ENCODE results near the gene PTDSS2.
"Not testable (repeated sequence)": the region's sequence is repeated elsewhere in the genome, so short reads cannot be mapped to it uniquely, and the experiment has no call there.

PTDSS2 gene

DNA sequence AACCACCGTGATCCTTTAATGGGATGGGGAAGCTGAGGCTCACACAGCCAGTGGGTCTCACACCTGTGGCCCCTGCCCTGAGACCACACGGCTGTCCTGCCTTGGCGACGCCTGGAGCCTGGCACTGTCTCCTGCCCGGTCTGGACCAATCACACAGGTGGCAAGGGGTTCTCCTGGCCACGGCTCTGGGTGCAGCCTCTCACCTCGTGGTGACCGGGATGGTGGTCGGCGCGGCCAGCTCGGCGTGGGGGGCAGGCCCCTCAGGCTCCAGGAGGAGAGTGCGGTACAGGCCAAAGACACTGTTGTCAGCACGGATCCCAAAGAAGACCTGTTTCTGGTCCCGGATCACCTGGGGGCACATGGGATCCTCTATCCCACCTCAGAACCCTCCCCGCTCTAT is 17.0 kb upstream of the PTDSS2 start:
- DNase-seq (ENCODE audit: low read depth): no peak

DNA sequence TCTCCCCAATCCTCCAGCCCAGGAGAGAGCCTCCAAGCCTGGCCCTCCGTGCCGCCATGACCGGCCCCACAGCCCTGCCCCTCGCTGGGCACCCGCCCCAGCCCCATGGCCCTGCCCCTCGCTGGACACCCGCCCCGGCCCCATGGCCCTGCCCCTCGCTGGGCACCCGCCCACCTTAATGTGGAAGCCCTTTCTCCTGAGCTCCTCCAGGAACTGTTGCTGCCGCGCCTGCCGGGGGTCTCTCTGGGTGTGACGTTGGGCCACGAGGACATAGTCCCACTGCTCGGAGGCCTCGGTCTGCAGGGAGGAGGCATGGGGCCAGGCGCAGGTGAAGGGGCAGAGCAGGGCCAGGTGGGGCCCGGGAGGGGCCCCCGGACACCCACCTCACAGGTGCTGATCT is 16.4 kb upstream of the PTDSS2 start:
- DNase-seq (ENCODE audit: low read depth): no peak

DNA sequence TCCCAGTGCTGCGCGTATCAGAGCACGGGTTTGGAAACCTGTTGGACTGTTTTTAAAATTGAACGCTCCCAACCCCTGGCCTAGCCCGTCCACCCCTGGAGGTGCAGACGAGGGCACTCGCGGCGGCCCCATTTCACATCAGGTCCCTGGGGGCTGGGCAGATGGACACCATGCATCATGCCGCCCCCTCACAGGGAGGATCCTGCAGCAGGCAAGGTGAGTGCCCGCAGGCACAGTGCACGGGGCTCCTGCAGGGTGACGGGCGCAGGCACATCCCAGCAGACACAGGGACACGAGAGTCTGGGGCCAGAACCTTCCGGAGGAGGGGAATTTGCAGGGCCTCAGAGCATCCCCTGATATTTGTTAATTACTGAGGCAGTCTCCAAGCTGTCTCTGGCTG is 15.6 kb upstream of the PTDSS2 start:
- no peak for DNase-seq (ENCODE audit: low read depth)

DNA sequence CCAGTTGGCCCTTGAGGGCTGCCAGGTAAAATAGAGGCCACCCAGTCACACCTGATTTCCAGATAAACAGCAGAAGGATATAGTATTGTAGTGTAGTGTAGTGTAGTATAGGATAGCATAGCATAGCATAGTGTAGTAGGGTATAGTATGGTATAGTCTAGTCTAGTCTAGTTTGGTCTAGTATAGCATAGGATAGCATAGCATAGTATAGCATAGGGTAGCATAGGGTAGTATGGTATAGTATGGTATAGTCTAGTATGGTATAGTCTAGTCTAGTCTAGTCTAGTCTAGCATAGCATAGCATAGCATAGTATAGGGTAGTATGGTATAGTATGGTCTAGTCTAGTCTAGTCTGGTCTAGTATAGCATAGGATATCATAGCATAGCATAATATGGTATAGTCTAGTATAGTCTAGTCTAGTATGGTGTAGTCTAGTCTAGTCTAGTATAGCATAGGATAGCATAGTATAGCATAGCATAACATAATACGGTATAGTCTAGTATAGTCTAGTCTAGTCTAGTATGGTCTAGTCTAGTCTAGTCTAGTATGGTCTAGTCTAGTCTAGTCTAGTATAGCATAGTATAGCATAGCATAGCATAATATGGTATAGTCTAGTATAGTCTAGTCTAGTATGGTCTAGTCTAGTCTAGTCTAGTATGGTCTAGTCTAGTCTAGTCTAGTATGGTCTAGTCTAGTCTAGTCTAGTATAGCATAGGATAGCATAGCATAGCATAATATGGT is 14.9 kb upstream of the PTDSS2 start:
- not testable (repeated sequence) for DNase-seq (ENCODE audit: low read depth)

DNA sequence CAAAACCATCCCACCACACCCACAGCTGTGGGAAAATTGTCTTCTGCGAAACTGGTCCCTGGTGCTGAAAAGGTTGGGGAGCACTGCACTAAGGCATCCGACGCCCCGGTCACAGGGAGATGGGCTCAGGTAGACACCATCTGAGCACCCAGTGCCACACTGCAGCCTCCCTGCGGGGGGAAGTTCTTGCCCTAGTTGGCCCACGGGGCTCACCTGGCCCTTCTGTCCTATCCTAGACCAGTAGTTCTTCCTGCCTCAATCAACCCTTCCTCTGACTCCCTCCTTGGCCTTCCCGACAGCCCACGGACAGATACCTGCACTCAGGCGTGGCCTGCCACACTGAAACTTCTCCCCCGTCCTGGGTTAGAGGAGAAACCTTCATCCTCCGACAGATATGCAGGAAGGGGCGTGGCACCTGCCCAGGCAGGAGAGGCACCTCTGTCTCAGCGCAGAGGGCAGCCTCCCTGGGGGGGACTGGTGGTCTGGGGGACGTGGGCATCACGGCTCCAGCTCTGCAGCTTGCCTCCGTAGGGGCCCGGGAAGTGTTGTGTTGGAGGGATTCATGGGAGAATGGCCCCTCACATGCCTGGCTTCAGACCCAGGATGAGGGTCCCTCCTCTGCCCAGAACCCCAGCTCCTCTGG is 12.7 kb upstream of the PTDSS2 start:
- DNase-seq (ENCODE audit: low read depth): no peak

DNA sequence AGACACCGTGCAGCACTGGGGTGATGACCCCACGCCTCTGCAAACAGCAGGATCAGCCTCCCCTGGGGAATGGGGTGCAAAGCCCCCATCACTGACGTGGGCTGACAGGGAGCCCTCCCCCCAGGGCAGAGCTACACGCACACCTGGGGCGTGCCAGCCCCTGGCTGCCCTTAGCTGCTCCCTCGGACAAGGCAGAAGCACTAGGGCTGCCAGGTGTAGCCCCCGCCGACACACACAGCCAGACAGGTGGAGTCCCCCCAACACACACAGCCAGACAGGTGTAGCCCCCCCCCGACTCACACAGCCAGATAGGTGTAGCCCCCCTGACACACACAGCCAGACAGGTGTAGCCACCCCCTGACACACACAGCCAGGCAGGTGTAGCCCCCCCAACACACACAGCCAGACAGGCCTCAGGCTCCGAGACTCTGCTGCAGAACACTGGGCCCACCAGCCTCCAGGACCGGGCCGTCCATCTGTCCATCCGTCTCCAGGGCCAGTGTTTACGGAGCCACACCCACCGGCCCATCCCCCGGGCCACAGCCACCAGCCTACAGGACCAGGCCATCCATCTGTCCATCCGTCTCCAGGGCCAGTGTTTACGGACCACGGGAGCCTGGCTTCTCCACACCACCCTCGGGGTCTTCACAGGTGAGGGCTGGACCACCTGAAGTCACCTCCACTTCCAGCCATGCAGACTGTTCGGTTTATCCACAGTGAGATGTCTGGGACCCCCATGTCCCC is 11.8 kb upstream of the PTDSS2 start:
- DNase-seq (ENCODE audit: low read depth): no peak

DNA sequence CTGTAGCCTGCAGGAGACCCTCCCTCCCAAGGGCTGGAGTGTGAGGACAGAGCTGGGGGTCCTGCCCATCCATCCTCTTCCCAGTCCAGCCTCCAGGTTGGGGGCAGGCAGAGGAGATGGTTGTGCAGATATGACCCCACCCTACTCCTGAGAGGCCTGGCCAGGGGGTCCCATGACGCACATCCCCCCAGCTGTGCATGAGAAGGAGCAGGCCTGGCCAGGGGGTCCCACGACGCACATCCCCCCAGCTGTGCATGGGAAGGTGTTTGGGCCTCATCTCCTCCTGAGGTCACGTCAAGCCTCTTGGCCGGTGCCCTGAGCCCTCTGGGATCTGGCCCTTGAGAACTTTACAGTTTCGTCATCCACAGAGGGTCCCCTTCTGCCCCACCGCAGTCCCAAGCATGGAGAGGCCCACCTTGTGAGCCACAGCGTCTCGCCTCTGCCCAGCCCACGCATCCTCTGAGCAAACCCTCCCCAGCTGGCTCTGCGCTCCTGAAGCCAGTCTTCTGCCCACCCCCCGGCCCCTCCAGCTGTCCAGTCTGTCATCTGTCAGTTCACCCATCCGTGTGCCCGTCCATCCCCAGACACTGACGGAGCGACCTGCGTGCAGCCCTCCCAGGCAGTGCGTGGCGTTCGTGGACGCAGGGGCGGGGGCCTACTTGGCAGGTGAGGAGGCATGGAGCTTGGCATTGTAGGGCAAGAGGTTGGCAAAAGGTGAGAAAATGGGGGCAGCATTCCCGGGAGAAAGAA is 10.6 kb upstream of the PTDSS2 start:
- no peak for DNase-seq (ENCODE audit: low read depth)

DNA sequence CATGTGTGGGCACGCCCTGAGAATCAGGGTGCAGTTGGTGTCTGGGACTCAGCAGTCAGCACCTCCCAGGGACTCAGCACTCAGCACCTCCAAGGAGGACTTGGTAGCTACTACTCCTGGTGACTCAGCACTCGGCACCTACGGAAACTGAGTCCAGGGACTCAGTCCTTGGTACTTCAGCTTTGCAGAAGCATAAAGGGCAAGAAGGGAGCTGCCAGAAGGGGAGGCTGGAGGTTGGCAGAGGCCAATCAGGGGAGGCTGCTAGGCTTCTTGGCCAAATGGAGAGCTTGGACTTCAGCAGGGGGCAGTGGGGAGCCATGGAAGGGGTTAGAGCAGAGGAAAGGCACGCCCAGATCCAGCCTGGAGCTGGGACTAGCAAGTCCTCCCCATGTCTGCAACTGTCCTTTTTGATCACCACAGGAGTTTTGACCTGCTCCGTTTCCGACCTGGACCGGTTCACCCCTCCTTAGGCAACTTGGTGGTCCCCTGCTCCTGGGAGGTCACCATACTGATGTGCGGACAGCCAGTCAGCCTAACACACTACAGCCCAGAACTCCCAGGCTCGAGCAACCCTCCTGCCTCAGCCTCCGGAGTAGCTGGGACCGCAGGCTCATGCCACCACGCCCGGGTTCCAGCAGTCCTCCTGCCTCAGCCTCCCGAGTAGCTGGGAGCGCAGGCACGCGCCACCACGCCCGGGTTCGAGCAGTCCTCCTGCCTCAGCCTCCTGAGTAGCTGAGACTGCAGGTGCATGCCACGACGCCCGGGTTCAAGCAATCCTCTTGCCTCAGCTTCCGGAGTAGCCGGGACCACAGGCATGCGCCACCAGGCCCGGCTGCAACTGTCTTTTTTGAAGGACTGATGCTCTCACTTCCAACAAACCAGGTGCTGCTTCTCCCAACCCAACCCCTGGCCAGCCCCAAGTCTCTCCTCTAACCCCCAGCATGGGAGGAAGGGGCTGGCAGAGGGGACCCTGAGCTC is 9.7 kb upstream of the PTDSS2 start:
- DNase-seq (ENCODE audit: low read depth): no peak

DNA sequence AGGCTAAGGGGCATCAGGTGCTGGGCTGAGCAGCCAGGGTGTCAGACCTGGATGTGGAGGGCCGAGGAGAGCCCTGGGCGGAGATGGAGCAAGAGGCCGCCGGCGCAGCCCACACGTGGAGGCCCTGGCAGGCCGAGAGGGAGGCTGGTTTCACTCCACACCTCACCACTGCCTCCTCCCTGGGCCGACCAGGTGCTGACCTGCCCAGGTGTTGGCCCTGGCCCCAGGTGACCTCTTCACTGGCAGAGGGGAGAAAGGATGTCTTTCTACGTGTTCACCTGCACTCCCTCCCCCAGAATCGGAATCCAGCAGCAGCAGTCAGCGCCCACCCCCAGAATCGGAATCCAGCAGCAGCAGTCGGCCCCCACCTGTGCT is 9.0 kb upstream of the PTDSS2 start:
- no peak for DNase-seq (ENCODE audit: low read depth)

DNA sequence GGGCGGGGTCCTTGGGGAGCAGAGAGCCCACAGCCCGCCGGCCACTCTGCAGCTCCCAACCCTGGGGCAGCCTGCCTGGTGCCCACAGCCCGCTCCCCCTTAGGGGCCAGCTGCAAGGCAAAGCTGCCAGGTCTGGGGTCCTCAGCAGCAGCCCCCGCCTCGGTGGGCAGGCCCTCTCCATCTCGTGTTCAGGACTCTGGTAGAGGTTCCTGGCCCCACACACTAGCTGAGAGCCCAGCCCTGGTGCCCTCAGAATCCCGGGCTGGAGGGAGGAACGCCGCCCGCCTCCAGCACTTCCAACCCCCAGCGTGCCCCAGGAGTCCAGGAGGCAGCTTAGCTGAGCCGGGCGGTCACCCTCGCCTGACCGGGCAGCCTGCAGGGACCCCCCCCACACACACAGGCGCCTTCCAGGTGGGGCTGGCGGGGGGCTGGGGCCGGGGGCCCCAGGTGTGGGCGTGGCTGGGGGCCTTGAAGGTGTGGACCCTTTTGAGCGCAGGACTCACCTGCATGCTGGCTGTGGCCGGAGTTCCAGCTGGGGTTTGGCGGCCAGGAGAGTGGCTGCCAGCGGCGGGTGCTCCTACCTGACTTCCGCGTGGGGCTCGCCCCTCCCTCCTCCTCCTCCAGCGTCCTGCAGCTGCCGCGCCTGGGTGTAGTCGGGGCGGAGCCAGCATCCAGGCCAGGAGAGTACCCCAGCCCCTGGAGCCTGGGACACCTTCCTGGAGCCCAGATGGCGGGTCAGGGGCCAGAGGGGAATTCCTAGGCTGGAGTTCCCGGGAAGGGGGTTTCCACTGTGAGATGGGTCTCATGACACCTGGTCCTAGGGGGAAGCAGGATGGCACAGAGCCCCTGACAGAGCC is 8.4 kb upstream of the PTDSS2 start, which contains the start of gene ANO9:
Gene ANO9, minus strand, starts transcription at position 594 of the 857 bp plus-strand sequence. Its CDS starts 85 bp downstream, at position 509.
- no peak for DNase-seq (ENCODE audit: low read depth)

DNA sequence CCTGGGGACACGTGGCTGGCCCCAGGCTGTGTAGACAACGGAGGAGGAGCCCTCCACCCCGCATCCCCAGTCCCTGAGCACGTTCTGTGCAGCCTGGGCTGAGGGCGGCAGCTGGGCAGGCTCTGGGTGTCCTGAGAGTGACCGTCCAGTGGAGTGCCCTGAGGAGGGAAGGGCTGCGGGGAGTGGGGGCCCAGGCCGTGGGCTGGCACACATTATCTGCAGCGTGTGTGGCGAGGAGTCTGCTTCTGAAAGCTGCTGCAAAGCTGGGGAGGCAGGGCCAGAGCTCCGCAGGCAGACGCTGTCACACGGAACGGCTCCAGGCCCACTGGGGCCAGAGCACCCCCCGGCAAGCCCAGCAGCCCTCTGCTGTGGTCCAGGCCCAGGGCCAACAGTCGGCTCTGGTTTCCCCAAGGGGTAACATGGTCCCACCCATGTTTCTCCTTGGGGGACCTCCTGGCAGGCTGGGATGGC is 7.4 kb upstream of the PTDSS2 start:
- DNase-seq (ENCODE audit: low read depth): no peak

DNA sequence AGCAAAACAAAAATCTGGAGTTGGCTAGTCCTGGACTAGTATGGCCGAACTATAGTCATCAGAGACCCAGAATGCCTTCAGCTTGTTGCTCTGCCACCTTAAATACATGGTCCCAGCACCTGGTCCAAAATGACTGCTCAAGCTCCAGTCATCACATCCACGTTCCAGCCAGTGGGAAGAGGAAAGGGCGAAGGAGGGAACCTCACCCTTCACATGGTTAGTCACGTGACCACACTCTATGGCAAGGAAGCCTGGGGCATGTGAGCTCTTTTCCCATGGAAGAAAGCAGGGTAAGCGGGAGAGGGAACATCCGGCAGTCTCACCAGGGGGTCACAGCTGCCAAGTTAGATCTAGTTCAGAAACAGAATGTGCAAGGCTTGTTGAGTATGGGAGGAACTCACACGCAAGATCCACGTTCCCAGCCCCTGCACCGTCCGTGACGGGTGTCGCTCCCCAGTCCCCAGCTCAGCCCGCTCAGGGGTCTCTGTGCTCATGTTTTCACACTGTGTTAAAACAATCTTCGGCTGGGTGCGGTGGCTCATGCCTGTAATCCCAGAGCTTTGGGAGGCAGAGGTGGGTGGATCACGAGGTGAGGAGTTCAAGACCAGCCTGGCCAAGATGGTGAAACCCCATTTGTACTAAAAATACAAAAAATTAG is 6.4 kb upstream of the PTDSS2 start:
- no peak for DNase-seq (ENCODE audit: low read depth)

DNA sequence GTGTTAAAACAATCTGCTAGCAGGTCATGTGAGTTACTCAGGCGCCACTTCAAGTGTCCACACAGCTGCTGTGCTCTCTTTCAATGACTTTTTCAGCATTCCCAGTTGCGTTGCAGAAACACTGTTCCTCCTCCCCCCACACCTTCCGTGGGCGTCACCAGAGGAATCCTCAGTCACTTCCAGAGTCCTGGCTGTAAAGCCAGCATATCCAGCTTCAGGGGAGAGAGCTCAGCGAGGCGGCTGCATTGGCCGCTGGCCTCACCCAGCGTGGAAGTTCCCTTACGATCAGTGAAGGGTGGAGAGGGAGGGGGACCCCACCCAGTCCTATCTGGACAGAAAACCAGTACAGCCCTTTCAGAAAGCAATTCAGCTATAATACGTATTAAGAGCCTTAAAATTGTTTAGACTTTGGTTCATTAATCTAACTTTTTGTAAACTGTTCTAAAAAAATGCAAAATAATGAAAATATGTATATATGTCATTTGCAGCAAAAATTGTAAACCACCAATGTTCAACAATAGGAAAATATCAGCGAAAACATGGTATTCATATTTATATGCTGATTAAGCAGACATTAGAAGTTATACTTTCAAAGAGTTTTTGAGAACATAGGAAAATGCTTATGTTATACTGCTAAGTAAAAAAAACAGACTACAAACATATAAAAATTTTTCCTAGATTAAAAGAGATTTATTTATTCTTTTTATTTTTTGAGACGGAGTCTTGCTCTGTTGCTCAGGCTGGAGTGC is 5.5 kb upstream of the PTDSS2 start:
- DNase-seq (ENCODE audit: low read depth): no peak

DNA sequence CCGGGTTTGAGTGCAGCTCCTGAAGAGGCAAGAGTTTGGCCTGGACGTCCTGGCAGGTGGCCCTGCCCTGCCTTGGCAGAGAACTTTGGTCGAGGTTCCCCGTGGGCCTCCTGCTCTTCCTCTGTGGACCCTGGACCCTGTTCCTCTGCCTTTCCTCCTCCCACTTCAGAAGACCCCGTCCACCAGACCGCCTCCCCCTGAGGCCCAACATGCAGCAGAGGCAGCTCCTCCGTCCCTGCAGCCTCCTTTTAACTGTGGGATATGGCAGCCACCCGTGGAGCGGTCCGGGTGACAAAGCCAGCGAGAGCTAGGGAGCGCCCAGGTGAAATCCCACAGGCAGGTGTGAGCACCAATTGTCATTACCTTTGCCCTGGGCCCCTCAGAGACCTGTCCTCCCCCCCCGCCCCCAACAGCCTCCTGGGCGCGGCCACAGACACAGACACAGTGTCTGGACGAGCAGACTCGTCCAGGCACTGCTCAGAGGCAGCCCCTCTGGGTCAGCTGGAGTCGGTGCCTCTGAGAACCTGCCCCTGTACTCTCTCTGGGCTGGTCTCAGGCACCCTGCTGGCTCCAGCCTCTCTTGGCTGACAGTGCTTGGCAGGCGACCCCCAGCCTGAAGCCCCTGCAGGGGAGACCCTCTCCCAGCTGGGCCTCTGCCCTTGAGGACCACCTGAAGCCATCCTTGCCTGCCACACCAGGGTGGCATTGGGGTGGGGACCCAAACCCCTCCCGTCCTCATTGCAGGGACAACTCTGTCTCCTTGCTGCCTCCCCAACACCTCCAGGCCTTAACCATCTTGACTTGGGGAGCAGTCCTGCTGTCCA is 4.1 kb upstream of the PTDSS2 start:
- DNase-seq (ENCODE audit: low read depth): no peak

DNA sequence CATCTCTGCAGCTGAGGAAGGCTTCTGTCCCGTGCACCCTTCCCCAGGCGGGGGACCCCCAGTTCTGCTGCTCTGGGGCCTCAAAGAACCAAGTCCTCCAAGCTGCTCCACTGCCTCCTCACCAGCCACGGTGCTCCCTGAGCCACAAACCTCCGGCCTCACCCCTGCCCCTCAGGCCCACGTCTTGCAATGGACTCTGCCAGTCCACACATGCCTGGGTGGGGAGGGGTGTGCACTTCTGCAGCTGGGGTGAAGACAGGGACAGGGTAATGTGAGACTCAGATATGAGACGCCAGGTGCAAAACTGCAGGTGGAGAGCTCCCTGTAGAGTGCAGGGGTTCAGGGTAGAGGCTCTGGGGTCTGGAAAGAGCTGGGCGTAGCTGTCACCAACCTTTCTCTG is 3.2 kb upstream of the PTDSS2 start:
- DNase-seq (ENCODE audit: low read depth): no peak

DNA sequence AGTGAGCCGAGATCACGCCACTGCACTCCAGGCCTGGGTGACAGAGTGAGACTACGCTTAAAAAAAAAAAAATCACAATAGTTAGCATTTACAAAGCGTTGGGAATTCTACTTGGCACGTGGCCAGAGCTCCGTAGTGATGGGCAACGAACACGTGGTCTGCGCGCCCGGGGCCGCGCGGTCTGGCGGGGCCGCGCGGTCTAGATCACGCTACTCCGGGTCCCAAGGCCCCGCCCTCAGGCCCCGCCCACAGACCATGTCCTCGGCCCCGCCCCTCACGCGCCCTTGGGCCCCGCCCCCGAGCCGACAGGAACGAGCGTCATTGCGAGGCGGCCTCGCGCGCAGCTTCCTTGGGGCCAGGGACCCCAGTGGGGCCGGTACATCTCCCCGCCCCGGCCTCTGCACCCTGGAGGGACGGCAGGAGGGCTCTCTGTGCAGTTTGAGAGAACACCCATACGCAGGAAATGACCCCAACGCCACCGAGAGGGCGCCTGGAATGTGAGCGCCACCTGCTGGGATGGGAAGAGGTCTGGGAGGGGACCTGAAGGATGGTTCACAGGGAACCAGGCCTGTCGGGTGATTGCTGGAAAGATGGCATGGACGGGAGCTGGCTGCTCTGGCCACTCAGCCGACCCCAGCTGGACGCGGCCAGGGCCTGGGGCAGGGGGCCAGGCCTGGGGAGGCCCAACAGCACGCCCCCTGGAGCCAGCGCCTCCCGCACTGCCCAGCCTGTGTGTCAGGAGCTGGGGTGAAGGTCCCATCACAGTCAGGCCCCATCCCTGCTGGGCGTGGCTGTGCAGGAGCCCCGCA is 2.0 kb upstream of the PTDSS2 start:
- DNase-seq (ENCODE audit: low read depth): peak; percentile 98

DNA sequence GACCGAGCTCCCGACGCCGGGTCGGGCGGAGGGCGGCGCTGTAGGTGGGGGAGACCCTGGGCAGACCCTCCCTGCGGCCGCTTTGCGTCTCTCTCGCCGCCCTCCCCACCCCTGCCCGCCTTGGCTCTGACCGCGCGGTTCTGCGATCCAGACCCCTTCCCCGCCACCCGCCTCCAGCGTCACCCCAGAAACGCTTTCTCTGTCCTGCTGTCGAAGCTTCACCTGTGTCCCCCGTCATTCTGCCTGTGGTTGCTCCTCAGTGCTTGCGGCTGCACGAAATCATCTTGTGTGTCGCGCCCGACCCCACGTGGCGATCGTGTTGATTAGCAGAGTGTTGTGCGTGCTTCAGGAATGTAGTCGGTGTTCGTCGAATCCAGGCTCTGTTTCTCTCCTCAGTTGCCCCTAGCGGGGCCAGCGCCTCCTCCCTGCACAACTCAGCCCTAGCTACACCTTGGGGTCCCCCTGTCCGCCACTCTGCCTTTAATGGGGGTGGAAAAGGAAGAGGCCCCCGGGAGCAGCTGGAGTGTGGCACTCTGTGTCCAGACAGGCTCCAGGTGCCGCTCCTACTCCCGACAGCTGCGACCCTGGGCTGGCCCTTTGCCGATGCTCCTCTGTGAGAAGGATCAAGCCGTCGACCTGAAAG is 851 bp downstream of the PTDSS2 start:
- peak; percentile 34 for DNase-seq (ENCODE audit: low read depth)
